Mammary epithelial cell (primary cell): ENCODE measurements around the gene RSRC1.

Experiments used
- EZH2 ChIP-seq: IDR thresholded peaks from 2 replicates; pipeline ENCODE4 v1.6.1; 2012; ENCODE audit warnings: low read length, inconsistent platforms, borderline replicate concordance
- TF ChIP-seq, protein P1 (sequence below), 2 donors: IDR thresholded peaks in 1 of 2; conservative IDR thresholded peaks in 1 of 2; 2 replicates each; pipeline ENCODE4 v1.5.1; 2011 to 2012; ENCODE audit warnings: inconsistent platforms in 2 of 2, low read length in 2 of 2, mild to moderate bottlenecking in 2 of 2, control low read depth in 1 of 2, low read depth in 1 of 2; ENCODE audit not compliant: insufficient read depth in 1 of 2; ENCODE audit errors: extremely low read depth in 1 of 2

DNA sequence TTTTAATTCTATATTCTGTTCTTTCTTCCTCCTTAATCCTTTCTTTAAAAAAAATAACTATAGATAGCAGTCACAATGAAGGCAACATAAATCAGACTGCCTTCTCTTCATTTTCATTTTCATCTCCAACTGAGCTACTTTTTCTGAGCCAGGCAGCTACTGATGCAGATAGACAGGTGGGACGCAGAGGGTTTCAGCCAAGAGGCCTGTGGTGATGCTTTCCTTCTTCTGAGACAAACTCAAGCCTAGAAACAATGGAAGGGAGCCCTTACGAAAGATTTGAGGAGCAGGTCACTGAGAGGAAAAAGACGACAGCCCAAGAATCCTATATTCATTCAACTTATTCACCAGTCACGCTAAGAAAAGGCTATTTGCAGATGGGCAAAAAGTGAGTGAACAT is 241.1 kb downstream of the RSRC1 start:
- TF ChIP-seq, protein P1, sequence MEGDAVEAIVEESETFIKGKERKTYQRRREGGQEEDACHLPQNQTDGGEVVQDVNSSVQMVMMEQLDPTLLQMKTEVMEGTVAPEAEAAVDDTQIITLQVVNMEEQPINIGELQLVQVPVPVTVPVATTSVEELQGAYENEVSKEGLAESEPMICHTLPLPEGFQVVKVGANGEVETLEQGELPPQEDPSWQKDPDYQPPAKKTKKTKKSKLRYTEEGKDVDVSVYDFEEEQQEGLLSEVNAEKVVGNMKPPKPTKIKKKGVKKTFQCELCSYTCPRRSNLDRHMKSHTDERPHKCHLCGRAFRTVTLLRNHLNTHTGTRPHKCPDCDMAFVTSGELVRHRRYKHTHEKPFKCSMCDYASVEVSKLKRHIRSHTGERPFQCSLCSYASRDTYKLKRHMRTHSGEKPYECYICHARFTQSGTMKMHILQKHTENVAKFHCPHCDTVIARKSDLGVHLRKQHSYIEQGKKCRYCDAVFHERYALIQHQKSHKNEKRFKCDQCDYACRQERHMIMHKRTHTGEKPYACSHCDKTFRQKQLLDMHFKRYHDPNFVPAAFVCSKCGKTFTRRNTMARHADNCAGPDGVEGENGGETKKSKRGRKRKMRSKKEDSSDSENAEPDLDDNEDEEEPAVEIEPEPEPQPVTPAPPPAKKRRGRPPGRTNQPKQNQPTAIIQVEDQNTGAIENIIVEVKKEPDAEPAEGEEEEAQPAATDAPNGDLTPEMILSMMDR (conservative IDR thresholded peaks at IDR 0.05 in 1 of 2, IDR thresholded peaks at IDR 0.05 in 1 of 2; ENCODE audit: extremely low read depth in 1 of 2, insufficient read depth in 1 of 2, low read depth in 1 of 2, low read length in 2 of 2): no peak
- TF ChIP-seq EZH2: no peak
